GM12874 (cell line): ENCODE results near the gene ST6GALNAC3.

Source experiments
- TF ChIP-seq, protein P1 (sequence below): IDR thresholded peaks from 2 replicates; pipeline ENCODE4 v1.5.1; 2011; ENCODE audit warnings: low read depth, mild to moderate bottlenecking, control low read depth, low read length, moderate library complexity; ENCODE audit not compliant: insufficient read depth

ST6GALNAC3 gene

DNA sequence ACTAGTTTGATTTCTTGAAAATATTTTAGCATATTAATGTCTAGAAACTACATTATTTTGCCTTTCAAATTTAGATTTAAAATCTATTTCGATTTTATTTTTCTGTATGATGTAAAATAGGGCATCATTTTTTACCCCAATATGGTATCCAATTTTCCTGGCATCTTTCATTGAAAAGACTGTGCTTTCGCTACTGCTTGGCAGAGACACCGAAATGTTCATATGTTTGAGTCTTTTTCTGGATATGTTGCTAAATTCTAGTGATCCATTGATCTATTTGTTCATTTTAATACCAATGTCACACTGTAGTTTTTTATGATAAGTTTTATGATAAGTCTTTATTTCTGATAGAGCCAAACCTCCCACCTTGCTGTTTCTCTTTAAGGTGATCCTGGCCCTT lies 24.3 kb downstream of the ST6GALNAC3 start:
- TF ChIP-seq, protein P1, sequence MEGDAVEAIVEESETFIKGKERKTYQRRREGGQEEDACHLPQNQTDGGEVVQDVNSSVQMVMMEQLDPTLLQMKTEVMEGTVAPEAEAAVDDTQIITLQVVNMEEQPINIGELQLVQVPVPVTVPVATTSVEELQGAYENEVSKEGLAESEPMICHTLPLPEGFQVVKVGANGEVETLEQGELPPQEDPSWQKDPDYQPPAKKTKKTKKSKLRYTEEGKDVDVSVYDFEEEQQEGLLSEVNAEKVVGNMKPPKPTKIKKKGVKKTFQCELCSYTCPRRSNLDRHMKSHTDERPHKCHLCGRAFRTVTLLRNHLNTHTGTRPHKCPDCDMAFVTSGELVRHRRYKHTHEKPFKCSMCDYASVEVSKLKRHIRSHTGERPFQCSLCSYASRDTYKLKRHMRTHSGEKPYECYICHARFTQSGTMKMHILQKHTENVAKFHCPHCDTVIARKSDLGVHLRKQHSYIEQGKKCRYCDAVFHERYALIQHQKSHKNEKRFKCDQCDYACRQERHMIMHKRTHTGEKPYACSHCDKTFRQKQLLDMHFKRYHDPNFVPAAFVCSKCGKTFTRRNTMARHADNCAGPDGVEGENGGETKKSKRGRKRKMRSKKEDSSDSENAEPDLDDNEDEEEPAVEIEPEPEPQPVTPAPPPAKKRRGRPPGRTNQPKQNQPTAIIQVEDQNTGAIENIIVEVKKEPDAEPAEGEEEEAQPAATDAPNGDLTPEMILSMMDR: no peak

DNA sequence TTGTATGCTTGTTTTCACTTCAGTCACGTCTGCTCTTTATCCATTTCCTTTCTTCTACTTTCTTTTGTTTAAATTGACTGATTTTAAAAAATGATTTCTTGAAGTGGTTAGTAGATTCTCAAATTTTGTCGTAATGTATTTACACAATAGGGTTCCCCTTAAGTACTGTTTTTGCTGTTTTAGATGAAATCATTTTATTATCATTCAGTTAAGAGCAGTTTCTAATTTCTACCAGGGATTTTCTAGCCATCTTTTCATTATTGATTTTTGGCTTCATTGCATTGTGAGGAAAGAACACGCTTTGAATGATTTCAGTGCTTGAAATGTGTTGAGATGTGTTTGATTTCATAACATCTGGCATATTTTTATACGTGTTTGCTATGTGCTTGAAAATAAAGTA lies 27.0 kb downstream of the ST6GALNAC3 start:
- TF ChIP-seq, protein P1: no peak

DNA sequence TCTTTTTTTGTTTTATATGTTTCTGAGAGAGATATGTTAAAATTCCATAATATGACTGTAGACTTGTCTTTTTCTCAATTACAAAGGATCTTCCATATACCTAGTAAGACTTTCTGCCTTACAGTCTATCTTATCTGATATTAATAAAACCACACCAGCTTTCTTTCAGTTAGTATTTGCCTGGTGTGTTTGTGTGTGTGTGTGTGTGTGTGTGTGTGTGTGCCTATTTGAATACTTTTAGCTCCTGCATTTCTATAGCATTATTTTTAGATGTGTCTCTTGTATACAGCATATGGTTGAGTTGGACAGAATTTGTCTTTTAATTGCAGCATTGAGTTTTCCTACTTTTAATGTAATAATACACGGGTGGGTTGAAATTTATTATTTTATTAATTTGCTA lies 27.5 kb downstream of the ST6GALNAC3 start:
- TF ChIP-seq, protein P1: no peak

DNA sequence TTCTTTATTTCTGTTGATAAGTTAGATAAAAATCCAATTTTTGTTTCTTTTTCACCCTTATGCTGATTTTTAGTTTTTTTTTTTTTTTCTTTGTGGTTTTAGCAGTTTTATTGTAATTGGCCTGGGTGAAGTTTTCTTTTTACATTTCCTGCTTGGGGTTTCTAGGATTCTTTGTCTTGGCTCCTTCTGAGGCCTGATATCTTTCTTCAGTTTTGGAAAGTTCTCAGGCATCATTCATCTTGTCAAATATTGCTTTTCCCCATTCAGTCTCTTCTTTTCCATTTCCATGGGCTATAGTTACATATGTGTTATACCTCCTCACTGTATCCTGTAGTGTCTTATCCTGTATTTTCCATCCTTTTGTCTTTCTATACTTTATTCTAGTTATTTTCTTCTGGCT lies 28.5 kb downstream of the ST6GALNAC3 start:
- TF ChIP-seq, protein P1: no peak

DNA sequence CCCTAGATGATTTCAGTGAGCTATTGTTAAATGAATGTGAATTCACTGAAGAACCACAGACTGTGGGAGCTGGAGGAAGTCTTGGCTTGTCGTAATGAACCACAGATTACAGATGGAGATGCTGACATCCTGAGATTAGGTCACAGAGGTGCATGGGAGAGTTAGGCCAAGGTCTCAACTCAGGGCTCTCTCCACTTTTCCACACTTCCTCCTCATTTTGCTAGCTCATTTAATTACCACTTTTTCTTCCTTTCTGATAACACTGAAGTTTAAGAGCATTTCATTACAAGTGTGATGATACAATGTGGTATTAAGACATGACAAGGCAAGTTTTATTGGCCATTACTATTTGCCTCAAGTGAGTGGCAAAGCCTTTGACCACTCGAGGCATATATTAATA lies 30.8 kb downstream of the ST6GALNAC3 start:
- TF ChIP-seq, protein P1: no peak

DNA sequence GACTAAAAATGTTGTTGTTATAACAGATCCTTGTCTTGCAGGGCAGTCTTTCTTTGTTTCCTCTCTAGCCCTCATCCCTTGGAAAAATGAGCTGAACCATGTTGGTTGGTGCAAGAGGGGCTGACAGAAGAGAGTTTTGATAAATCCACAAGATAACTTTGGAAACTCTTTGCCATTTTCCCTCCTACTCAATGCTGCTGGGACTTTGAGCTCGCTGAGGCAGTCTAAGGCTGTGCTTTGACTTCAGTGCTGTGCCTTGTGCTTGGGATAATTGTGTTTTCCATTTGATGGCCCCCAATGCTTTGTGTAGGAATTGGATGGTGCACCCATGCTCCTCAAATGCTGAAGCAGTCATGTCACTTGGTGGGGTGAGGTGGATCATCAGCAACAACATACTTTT lies 31.7 kb downstream of the ST6GALNAC3 start:
- TF ChIP-seq, protein P1: no peak

DNA sequence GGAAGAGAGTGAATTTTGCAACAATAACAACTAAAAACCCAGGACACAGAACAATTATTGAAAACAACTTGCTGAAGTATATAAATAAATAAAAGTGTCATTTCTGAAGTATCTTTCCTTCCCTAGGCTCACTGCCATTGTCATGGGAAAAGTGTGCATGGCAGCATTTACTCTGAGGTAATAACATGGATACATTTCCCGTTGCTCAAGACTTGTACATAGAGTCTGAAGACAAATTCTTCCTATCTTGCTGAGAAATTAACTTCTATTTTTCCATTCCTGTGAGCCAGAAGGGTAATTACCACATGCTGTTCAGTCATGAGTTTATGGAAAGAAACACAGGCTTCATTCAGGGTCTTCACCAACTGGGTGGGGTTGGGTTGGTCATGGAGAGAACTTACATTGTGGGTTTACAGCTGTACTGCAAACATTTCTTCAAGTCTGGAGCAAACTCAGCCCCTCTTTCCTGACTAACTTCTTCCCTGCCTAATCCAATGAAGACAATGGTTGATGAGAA lies 32.2 kb downstream of the ST6GALNAC3 start:
- TF ChIP-seq, protein P1: no peak
